Activated CD8-positive, alpha-beta T cell treated with anti-CD3 and anti-CD28 coated beads for 36 hours (primary cell): ENCODE data around the gene ELN. TPM values are rescaled to one million over a fixed set of nuclear protein-coding genes. Genes with fewer than 3 reads are reported as not detected.

Source experiments
- ATAC-seq: fragments of 200-7000 bp; cut with Tn5 transposase; one replicate; pipeline ENCODE4 v1.10.0; 2021; ENCODE audit warnings: mild to moderate bottlenecking, moderate library complexity
- CTCF ChIA-PET: fragments of 350-600 bp; sonication (Branson Sonifier 250); formaldehyde crosslinking; loops from one replicate; lab custom pipeline; 2021; ENCODE audit warnings: antibody characterized with exemption; lab: Charles Lee
- POLR2A ChIA-PET: fragments of 350-600 bp; sonication (Branson Sonifier 250); formaldehyde crosslinking; loops from one replicate; lab custom pipeline; 2021; ENCODE audit warnings: antibody characterized with exemption; lab: Charles Lee
- DNase-seq: peaks from one replicate; pipeline ENCODE4 v3.0.0-alpha.2; 2020
- H3K27ac Mint-ChIP-seq: one replicate; pipeline ENCODE4 v1.8.0; 2021; ENCODE audit warnings: mild to moderate bottlenecking, mixed read lengths
- H3K27me3 Mint-ChIP-seq: one replicate; pipeline ENCODE4 v1.8.0; 2021; ENCODE audit warnings: mixed read lengths
- H3K36me3 Mint-ChIP-seq: one replicate; pipeline ENCODE4 v1.8.0; 2021; ENCODE audit warnings: low read depth, mixed read lengths
- H3K4me1 Mint-ChIP-seq: one replicate; pipeline ENCODE4 v1.8.0; 2021; ENCODE audit warnings: low read depth, mixed read lengths
- H3K4me3 Mint-ChIP-seq: one replicate; pipeline ENCODE4 v1.8.0; 2021; ENCODE audit warnings: mild to moderate bottlenecking, moderate library complexity, mixed read lengths
- H3K9me3 Mint-ChIP-seq: one replicate; pipeline ENCODE4 v1.8.0; 2021; ENCODE audit warnings: mixed read lengths
- CTCF ChIP-seq: fragments of 200-600 bp; IDR thresholded peaks from one replicate; pipeline ENCODE4 v1.8.0; 2022; ENCODE audit warnings: antibody characterized with exemption, mild to moderate bottlenecking
- intact Hi-C: fragments of 100-400 bp; cut with micrococcal nuclease; formaldehyde crosslinking; loops from one replicate; pipeline ENCODE4 v1.10.0; 2022
- total RNA-seq, 2 experiments: library from RNA; stranded (reverse); gene quantifications; one replicate each; pipeline ENCODE4 v1.2.3, GENCODE V29; 2021

The ELN gene
- total RNA-seq, 2 experiments from 2014 or later: not detected

- intact Hi-C loops: loop anchor here (5.0 to 10.0 kb wide), 2 partner anchors 118 to 340 kb away; no protein-coding TSS in a partner anchor
- DNase-seq (no peak), ATAC-seq (no peak)
- TF ChIP-seq CTCF: no peak
- Mint-ChIP-seq H3K9me3 (no peaks in the 10 kb centered on the region), H3K27me3 (no peaks in the 10 kb centered on the region), H3K27ac (no peak overlapping the region), H3K4me1 (peaks cover 5% of the 10 kb centered on the region), H3K36me3 (no peaks in the 10 kb centered on the region), H3K4me3 (no peak overlapping the region)
- ChIA-PET CTCF (interaction anchor here (1.1 to 1.7 kb wide), 4 partner anchors 17 to 336 kb away, joined by 3 to 10 read pairs (median 4); no protein-coding TSS in a partner anchor), POLR2A (no interaction called here)
These were observed 36.7 kb downstream of the ELN start for GRCh38 chr7:74064696-74065095.

- Mint-ChIP-seq H3K27ac (no peak overlapping the region), H3K4me3 (no peak overlapping the region), H3K27me3 (no peaks in the 10 kb centered on the region), H3K4me1 (peaks cover 5% of the 10 kb centered on the region), H3K36me3 (no peaks in the 10 kb centered on the region), H3K9me3 (no peaks in the 10 kb centered on the region)
- ChIA-PET CTCF (interaction anchor here (0.9 to 2.2 kb wide), 3 partner anchors 16 to 140 kb away, joined by 3 to 17 read pairs (median 4); partner anchors contain the start of gene LIMK1), POLR2A (no interaction called here)
- ATAC-seq: no peak
- intact Hi-C loops: loop anchor here (5.0 to 10.0 kb wide), 2 partner anchors 116 to 338 kb away; no protein-coding TSS in a partner anchor
- TF ChIP-seq CTCF: no peak
- DNase-seq: no peak
These were observed 38.7 kb downstream of the ELN start for GRCh38 chr7:74066626-74067025.

- no peak overlapping the region for H3K27ac Mint-ChIP-seq
- no peaks in the 10 kb centered on the region for H3K36me3 Mint-ChIP-seq
- H3K9me3 Mint-ChIP-seq: no peaks in the 10 kb centered on the region
- DNase-seq: no peak
- no peaks in the 10 kb centered on the region for H3K4me1 Mint-ChIP-seq
- ATAC-seq: no peak
- no peak for TF ChIP-seq CTCF
- intact Hi-C loops: loop anchor here (5.0 to 10.0 kb wide), 2 partner anchors 114 to 336 kb away; no protein-coding TSS in a partner anchor
- no peaks in the 10 kb centered on the region for H3K27me3 Mint-ChIP-seq
- POLR2A ChIA-PET: interaction anchor here (1.1 to 1.7 kb wide), 2 partner anchors 14 to 110 kb away, joined by 4 to 6 read pairs; no protein-coding TSS in a partner anchor
- CTCF ChIA-PET: interaction anchor here (0.7 to 3.2 kb wide), 15 partner anchors 10 to 333 kb away, joined by 3 to 17 read pairs (median 4); partner anchors contain the start of gene LIMK1
- no peak overlapping the region for H3K4me3 Mint-ChIP-seq
These were observed 40.6 kb downstream of the ELN start for GRCh38 chr7:74068378-74069085.

- POLR2A ChIA-PET: interaction anchor here (0.7 to 1.7 kb wide), 3 partner anchors 14 to 110 kb away, joined by 3 to 6 read pairs (median 4); no protein-coding TSS in a partner anchor
- no peaks in the 10 kb centered on the region for H3K27me3 Mint-ChIP-seq
These were observed 41.1 kb downstream of the ELN start for GRCh38 chr7:74069086-74069541.

More at GRCh38 chr7:74069086-74069541, 41.1 kb downstream of the ELN start:
- Mint-ChIP-seq H3K36me3 (no peaks in the 10 kb centered on the region), H3K4me1 (no peaks in the 10 kb centered on the region), H3K9me3 (no peaks in the 10 kb centered on the region), H3K27ac (no peak overlapping the region), H3K4me3 (no peak overlapping the region)
- CTCF ChIA-PET: interaction anchor here (0.7 to 3.2 kb wide), 16 partner anchors 10 to 332 kb away, joined by 3 to 17 read pairs (median 4); partner anchors contain the start of gene LIMK1
- intact Hi-C loops: loop anchor here (5.0 to 10.0 kb wide), 2 partner anchors 113 to 336 kb away; no protein-coding TSS in a partner anchor
- DNase-seq (no peak), ATAC-seq (no peak)
- TF ChIP-seq CTCF: no peak
